Activated effector memory CD4-positive, alpha-beta T cell treated with anti-CD3 and anti-CD28 coated beads, Interleukin-2, amount 50 U/mL, for 16 hours (primary cell): Measurements from ENCODE around the gene PRELID1.
"Not testable (repeated sequence)": the region's sequence is repeated elsewhere in the genome, so short reads cannot be mapped to it uniquely, and the experiment has no call there.

Experiments used
- DNase-seq: peaks from one replicate; pipeline ENCODE4 v3.0.0-alpha.2; 2020

PRELID1 gene

DNA sequence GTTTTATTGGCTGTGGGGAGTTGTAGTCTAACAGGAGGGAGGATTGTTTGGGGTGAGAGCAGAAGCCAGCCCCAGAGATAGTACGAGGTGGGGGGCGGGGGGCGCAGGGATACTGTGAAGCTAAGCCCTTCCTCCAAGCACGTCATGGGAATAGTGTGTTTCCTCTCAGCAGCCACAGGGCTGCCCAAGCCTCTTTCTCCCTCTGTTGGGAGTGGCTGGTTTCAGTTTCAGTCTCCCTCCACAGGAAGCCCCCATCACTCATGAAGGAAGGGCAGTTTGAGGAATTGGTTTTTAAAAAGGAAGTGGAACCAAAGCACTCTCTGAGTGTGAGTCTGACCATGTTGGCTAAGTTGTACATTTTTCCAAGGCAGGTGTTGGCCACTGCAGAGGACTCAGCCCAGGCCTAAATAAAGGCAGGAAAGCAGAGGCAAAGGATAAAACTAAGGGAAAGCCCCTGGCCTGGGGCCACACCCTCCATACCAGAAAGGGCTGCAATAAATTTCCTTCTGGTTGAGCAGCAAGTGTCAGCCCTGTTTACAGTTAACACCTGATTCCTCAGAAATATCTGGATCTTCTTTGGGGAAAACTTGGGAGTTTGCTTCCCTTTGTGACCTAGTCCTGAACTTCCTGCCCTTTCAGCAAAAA, 3.2 kb upstream of the PRELID1 start:
- peak; percentile 83 for DNase-seq

DNA sequence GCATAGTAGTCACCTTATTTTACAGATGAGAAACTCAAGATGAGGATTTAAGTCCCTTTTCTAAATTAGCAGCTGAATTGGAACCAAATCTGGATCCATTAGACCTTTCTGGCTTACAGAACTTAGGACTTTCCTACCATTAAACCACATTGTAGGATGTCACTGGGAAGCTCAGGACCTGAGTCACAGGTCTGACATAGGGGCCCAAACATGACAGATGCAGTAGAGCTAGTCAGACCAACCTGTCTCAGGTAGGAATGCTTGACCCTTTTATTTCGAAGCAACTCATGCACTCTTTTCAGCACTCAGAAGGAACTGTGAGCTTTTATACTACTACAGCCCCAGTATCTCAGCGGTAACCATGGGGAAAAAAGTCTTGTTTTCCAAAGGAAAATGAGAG, 2.6 kb upstream of the PRELID1 start:
- DNase-seq = no peak

DNA sequence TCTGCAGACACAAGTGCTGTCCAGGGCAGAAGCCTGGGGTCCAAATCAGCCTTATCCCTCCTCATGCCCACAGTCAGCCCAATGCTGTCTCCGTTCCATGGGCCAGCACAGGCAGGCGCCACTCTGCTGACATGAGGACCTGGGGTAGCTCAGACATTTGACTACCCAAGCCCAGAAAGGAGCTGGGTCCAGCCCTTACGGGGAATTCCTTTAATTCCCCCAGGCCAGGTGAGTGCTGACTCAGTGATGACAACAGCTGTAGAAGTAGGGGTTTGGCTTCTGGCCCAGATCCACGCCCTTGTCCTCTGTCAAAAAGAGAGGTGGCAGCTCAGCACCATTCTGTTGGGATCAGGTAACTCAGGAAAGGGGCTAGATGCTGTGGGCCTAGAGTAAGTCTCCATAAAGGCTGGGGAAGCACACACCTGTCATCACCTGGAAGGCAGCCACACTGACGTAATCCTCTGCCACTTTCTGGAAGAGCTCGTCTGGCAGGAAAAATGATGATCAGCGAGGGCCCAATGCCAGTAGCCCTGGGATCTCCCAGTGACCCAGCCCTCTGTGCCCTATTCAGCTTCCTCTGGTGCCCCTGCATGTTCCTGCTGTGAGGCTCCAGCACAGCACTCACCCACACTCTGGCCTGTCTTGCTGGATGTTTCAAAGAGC, 2.0 kb upstream of the PRELID1 start:
- peak; percentile 75 for DNase-seq

DNA sequence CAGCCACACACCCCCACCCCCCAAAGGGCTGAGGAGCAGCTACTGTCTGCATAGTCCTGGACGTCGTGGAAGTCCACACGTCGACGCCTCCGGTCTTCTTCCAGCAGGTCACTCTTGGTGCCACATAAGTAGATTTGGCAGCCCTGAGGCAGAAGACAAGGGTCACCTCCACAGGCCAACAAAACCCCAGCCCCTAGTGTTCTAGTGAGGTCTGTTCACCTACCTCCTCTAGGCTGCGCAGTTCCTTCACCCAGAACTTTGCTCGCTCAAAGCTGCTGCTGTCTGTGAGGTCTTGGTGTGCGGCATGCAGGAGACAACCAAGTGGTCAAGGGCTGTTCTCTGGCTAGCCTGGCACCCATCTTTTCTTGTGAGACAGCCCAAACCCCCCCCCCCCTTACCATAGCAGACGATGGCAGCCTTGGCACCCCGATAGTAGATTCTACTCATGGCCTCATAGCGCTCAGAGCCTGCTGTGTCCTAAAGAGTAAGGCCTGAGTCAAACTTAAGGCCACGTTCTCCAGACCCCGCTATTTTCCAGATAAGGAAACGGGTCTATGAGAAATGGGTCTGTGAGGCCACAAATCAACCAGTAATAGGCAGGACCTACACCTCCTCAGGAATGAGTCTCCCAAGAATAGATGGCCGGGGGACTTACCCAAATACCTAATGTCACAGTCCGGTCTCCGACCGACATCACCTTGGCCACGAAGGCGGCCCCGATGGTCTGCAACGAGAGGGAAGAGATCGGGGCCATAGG, 1.1 kb upstream of the PRELID1 start:
- DNase-seq = no peak

DNA sequence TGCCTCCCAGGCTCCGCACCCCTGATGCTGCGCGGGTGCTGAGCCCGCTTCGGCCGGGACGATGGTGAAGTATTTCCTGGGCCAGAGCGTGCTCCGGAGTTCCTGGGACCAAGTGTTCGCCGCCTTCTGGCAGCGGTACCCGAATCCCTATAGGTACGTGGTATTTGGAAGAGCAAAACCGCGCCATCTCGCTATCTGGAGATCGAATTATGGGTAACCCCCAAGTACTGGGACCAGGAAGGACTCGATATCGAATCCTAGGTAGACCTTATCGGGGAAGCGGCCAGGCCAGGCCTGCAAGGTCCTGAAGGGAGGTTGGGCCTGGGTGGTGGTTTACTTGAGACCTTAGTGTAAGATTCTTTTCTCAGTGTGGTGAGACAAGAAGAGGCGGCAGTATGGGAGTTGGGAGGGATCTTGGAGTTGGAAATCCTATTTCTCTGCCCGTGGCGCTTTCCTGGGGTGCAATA, 359 bp downstream of the PRELID1 start:
- no peak for DNase-seq

DNA sequence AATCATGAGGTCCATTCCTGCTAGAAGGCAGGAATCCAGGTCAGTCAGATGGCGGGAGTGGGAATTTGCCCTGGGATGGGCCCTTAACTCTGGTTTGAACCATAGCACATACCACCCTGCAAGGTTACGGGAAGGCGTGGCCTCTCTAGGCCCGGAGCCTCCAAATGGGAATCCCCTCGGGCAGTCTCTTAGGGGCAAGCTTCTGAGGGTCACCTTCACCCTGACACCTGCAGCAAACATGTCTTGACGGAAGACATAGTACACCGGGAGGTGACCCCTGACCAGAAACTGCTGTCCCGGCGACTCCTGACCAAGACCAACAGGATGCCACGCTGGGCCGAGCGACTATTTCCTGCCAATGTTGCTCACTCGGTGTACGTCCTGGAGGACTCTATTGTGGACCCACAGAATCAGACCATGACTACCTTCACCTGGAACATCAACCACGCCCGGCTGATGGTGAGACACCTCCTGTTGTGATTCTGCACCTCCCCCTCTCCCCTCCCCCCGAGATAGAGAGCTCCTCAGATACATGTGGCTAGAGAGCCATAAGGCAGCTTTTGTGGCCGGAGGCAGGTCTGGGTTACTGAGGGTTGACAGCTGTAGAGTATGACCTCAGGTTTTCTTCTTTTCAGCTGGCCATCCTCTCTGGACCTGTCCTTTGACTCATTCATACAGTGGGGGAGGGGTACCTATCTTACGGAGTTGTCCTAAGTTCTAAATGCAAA, 957 bp downstream of the PRELID1 start:
- DNase-seq = peak; percentile 75

DNA sequence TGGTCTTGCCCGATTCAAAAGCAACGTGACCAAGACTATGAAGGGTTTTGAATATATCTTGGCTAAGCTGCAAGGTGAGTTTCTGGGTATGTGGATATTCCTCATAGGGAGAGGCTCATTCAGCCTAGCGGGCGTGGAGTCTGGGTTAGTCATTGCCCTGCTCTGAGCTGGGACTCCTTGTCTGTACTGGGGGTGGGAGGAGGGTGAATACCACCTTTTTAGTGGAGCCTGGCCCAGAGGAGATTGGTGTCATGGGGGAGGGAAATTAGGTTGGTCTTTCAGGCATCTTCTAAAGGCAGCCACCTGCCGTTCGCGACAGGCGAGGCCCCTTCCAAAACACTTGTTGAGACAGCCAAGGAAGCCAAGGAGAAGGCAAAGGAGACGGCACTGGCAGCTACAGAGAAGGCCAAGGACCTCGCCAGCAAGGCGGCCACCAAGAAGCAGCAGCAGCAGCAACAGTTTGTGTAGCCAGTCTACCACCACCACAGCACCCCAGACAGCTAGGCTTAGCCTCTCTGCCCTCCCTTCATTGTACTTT, 2.6 kb downstream of the PRELID1 start:
- DNase-seq = not testable (repeated sequence)

DNA sequence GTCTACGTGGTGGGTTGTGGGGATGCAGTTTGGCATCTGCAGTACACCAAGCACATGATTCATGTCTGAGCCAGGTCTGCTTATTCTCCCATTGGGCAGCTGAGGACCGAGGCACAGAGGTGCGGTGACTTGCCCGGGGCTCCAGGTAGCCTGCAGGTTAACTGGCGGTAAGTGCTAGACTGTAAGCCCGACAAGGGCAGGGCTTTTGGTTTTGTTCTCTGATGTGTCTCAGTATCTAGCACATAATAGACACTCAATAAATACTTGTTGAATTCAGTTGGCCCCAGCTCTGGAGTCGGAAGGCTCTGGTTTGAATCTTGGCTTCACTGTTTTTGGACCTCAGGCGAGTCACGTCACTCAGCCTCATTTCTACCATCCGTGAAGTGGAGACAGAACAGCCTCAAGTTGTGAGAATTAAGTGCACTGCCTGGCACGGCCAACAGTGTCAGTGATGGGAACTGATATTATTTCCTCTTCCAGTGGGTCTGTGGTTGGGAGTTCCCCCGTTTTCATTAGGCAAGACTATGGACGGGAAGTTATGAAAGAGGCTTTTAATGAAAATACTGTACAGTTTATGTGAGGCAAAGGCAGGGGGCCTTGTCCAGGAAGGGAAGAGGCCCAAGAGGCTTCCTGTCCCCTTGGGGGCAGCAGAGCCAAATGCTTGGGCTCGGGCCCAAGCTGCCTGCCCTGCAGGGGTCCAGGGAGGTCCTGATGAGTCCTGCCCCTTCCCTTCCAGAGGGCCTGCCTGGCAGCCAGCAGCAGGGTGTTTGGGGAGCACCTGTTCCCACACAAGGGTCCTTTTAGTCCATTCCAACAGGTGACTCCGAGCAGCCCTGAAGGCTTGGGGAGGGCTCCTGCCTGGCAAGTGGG, 3.3 kb downstream of the PRELID1 start:
- DNase-seq = no peak

DNA sequence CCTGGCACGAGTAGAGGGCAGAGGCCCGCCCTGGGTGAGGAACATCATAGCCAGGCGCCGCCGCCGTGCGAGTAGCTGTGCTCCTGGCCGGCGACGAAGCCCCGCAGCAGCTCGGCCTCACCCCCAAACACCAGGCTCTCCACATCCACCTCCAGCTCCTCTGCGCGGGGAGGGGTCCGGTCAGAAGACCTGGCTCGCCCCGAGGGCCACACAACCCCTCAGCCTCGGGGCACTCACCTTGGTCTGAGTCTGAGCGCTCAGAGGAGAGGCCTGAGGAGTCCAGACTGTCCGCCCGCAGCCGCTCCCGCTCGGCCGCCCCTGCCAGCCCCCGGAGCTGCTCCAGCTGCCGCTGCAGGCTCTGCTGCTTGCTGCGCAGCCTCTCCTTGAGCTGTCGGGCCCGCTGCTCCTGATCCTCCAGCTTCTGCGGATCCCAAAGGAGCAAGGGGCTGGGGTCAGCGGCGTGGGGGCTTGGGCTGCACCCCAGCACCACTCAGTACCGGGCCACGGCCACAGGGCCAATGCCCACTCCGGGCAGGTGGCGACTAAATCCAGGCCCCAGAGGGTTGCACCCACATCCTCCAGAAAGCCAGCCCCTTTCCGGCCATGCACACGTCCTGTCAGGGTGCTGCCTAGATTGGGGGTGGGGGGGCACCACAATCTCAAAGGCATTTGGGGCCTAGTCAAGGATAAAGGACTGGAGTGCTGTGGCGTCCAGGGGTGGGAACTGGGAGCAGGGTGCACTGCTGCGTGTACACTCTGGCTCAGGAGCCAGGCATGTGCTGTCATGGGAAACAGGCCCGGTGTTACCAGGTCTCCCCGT, 4.2 kb downstream of the PRELID1 start:
- no peak for DNase-seq

DNA sequence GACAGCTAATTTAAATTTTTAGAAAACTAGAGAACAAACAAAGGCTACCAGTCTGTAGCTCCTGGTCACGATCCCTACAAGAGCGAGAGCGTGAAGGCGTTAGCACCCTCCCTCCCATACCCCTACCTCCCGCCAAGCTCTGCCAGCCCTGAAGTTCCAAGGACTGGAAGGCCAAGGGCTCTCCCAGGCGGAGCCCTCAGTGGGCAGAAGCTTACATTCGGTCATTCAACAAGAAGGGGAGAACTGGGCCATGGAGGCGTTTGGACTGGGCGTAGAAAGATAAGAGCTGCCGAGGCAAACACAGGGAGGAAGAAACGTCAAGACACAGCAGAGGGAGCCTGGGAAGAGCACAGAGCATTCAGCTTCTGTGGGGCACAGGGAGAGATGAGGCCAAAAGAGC, 5.1 kb downstream of the PRELID1 start:
- no peak for DNase-seq

DNA sequence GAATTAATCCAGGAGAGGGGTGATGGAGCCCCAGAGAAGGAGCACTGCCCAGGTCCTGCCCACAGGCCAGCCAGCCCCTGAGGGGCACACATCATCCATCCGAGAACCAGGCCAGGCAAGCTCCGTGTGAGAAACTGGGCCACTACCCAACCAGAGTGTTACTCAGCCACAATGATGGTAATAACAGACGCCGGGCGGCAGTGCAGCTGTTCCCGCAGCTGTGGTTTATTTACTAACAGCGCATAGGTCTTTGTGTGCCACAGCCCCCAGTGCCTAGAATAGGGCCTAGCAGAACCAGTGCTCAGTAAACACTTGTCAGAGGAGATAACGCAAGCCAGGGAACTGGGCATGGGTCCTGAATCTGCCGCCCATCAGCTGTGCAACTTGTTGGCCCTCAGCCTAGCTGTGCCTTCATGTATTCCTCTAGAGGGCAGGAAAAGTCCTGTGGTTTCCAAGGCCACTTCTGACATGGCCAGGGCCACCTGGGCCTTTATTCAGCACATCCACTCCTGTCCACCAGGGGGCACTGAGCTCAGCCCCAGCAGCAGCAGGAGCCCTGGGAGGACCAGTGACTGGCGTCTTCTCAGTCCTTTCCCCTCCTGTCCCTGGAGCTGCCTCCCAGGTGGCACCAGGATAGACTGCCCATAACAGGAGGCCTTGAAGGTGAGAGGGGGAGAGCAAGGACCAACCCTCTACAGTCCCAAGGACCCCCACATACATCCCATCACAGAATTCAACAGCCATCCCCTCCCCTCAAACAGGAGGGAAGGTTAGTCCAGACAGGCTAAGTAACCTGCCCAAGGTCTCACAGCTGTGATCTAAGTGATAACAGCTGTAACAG, 6.0 kb downstream of the PRELID1 start:
- peak; percentile 91 for DNase-seq

DNA sequence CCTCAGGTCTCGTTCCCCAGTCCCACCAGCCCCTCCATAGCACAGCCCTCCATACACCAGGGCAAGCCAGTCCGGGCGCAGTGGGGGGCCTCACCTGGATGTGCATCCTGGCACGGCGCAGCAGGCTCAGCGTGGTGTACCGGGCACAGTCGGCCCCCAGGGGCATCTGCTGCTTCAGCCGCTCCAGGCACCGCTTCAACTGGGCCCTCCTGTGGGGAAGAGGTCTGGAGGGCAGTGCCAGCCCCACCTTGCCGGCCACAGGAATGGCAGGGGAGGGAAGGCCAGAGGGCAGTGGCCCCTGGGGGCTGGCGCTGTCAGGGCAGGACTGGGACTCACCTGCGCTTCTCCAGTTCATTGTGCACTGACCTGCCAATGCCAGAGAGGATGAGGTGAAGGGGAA, 6.7 kb downstream of the PRELID1 start:
- peak; percentile 61 for DNase-seq

DNA sequence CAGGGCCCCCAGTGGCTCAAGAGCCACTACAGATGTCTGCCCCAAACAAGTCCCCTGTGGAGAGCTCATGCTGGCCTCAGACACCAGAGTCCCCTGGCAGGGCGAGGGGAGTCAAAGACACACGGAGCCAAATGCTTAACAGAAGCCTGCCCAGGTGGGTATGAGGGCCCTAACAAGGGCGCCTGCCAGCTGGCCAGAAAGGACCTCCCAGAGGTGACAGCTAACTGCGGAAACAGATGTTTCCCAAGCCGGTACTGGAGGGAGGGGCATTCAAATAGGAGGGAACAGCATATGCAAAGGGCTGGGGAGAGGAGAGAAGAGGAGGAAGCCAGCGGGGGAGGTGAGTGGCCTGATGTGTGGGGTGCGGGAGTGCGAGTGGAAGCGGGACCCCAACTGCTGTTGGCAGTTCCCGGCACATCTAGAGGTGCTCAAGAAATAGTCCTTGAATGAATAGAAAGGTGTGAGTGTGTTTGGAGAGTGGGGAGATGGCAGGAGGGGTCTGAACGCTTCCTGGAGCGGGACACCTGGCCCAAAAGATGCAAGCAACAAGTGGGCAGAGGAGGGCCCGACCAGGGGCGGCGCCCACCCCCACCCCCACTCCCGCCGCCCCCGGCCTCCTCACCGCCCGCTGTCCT, 7.3 kb downstream of the PRELID1 start:
- peak; percentile 70 for DNase-seq

DNA sequence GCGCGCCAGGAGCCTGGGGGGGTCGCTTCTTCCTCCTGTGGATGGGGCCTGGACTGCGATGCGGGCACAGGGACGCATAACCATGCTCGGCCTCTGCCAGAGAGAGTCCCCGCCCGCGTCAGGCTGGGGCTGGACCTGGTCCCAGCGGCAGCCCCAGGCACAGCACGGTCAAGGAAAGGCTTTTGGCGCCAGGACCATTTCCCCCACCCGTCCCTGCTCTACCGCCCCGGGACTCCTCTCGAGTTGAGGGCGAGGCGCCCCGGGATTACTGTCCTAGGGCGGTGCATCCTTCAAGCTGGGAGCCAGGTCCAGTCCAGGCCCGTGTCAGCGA, 7.8 kb downstream of the PRELID1 start:
- DNase-seq = peak; percentile 62

DNA sequence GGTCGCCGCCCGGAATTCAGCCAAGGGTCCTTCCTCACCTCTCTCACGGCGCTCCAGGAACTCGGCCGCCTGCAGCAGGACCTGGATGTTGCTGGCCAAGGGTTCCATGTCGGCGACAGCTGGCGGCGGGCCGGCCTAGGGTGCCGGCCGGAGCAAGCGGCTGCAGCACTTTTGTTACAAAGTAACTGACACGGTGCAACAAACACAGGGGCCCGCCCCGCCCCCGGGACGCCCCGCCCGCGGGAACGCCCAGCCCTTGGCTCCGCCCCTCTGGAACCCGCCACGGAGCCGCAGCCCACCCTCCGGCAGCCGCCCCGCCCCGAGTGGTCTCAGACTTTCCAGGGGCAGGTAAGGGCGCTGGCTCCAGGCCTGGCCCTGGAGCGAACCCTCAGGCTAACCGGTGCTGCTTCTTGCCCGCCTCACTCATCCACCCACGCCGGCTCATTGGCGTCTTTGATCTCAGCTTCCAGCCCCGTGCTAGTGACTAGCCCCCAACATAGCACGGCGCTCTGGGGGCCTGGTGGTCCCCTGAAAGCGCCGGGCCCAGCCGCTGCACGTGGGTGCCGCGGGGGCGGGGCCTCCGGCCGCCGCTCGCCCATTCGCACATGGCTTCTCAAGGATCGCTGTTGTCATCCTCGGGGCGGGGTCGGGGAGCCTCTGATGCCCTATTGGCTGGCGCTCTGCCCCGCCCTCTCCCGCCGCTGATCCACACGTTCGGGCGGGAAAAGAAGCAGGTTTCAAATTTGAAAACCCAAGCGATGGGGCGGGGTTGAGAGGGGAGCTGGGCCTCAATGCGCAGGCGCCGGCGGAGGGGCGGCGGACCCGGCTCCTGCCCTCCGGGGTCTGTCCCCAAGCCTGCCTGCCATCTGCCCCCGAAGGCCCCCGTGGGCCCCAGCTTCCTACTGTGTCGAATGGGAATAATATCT, 8.4 kb downstream of the PRELID1 start, which contains the start of gene MXD3:
Gene MXD3, minus strand, starts transcription at position 176 of the 926 bp plus-strand sequence. Its CDS starts 68 bp downstream, at position 108.
- DNase-seq = peak; percentile 98

DNA sequence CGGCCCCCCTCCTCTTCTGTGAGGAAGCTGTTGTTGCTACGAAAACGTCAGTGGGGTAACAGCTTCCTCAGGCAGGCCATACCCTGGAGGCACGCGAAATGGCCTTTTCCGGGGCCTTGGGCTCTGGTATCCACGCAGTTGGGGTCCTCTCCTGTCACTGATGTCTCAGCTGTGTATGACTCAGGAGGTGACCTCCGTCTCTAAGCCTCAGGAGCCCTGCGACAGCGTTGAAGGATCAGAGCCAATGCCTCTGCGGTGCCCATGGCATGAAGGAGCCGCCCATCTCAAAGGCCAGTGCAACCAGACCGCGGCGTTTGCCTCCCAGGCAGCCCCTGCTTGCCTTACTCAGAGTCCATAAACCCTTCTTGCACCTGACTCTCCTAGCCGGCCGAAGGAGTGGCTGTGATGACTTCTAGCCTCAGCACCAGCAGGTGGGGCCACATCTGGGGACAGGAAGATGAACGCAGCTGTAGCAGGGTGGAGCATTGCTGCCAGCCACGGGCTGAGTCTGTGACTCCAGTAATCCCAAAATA, 9.1 kb downstream of the PRELID1 start:
- DNase-seq = peak; percentile 76

DNA sequence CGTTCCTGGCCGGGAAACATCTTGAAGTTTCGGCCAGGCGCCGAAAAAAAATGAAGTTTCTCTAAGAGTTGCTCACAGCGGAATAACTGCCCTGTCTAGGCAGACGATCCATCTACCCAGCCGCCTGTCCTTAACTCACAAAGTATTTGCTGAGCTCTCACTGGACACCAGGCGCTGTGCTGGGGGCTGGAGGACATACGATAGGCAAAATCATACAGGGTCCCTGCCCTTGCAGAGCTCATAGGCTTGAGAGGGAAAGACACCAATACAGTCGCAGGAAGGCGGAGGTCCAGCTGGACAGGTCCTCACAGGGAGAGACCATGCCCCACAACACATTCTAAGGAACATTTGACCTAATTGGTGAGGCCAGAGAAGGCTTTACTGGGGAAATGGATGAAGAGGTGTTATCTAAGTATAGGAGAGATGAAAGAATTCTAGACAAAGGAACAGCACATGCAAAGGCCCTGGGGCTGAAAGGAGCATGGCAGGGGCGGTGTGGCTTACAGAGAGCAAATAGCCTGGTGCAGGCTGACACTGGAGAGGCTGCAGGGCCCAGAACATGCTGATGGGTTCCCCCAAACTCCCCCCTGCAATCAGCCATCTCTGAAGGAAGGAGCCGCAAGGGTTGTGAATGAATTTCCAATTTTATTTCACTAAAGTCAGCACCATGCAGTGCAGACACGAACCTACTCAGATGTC, 10.1 kb downstream of the PRELID1 start:
- no peak for DNase-seq
